ENCODE results near the gene ST3GAL6.

The ST3GAL6 gene

DNA sequence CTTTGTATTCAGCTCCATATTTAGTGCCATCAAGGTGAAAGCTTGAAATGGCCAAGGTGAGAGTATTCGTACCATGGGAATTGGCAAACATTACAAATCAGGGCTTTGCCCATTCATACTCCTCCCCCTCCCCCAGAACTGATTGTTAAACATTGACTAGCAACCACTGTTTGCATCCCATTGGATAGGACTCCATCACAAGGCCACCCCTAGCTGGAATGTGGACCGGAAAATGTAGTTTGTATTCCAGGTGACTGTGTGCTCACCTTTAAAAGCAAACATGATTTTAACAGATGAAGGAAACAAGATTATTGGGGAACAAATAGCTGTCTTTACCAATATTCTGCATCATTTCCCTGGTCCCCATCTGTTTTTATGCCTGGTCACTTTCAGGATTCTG lies 14.1 kb downstream of the ST3GAL6 start:
- no peaks in the 10 kb centered on the region for H3K9me3 ChIP-seq (ENCODE audit: insufficient read depth, low read depth, low read length)
- no peak overlapping the region for H3K4me3 ChIP-seq (ENCODE audit: low read length)
- no peak overlapping the region for H3K9ac ChIP-seq (ENCODE audit: low read depth, low read length)
- no peaks in the 10 kb centered on the region; the same call in 1 of the 2 replicates for H3K36me3 ChIP-seq (ENCODE audit: insufficient read depth, low read length)
- H3K27me3 ChIP-seq (ENCODE audit: insufficient read depth, low read length) = no peaks in the 10 kb centered on the region
- H3K4me1 ChIP-seq (ENCODE audit: insufficient read depth, low read length) = no peaks in the 10 kb centered on the region
- WGBS = 95% methylated on average over 2 of the region's 2 CpGs
- no peak overlapping the region for H3K27ac ChIP-seq (ENCODE audit: low read depth, low read length)

DNA sequence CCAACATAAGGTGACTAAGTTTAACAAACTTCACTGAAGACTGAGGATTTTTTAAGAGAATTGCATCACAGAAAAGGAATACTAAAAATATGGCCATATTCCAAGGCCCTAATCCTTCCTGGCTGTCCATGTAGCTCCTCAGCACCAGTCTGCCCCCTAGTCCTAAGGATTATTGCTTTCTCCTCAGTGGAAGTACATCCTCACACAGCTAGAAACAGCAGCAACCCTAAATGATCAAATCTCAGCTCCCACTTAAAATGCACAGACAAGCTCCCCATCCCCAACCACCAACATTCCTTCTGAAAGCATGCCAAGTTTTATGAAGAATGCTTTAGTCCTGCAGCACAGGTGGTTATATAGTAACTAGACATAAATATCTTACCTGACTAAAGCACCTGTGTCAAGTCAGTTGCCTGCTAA lies 14.7 kb downstream of the ST3GAL6 start:
- H3K9ac ChIP-seq (ENCODE audit: low read depth, low read length) = no peak overlapping the region

DNA sequence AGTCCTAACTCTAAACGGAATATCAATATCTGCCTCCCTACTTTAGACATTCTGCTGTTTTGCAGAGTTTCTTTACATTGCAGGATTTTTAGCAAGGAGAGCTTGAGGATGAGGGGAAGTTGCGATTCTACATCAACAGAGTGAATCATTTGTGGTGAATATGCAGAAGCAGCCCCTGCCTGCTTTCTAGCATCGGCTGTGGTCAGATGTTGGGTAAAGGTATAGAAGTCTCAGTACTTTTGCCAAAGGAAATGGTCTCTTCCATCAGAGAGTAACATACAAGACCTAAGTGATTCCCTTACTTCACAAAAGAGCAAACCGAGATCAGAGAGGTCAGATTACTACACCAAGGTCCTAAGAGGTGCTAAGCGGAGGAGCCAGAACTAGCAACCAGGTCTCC lies 15.2 kb downstream of the ST3GAL6 start:
- H3K36me3 ChIP-seq (ENCODE audit: insufficient read depth, low read length) = no peaks in the 10 kb centered on the region; the same call in 1 of the 2 replicates
- no peaks in the 10 kb centered on the region for H3K4me1 ChIP-seq (ENCODE audit: insufficient read depth, low read length)
- H3K9me3 ChIP-seq (ENCODE audit: insufficient read depth, low read depth, low read length) = no peaks in the 10 kb centered on the region
- 96% methylated on average over 4 of the region's 5 CpGs for WGBS
- no peaks in the 10 kb centered on the region for H3K27me3 ChIP-seq (ENCODE audit: insufficient read depth, low read length)
- no peak overlapping the region for H3K27ac ChIP-seq (ENCODE audit: low read depth, low read length)
- no peak overlapping the region for H3K4me3 ChIP-seq (ENCODE audit: low read length)
- no peak overlapping the region for H3K9ac ChIP-seq (ENCODE audit: low read depth, low read length)

More for the DNA sequence above, 14.7 kb downstream of the ST3GAL6 start:
- H3K4me3 ChIP-seq (ENCODE audit: low read length) = no peak overlapping the region
- H3K27ac ChIP-seq (ENCODE audit: low read depth, low read length) = no peak overlapping the region
- no peaks in the 10 kb centered on the region for H3K9me3 ChIP-seq (ENCODE audit: insufficient read depth, low read depth, low read length)
- no peaks in the 10 kb centered on the region; the same call in 1 of the 2 replicates for H3K36me3 ChIP-seq (ENCODE audit: insufficient read depth, low read length)
- H3K4me1 ChIP-seq (ENCODE audit: insufficient read depth, low read length) = no peaks in the 10 kb centered on the region
- no peaks in the 10 kb centered on the region for H3K27me3 ChIP-seq (ENCODE audit: insufficient read depth, low read length)

DNA sequence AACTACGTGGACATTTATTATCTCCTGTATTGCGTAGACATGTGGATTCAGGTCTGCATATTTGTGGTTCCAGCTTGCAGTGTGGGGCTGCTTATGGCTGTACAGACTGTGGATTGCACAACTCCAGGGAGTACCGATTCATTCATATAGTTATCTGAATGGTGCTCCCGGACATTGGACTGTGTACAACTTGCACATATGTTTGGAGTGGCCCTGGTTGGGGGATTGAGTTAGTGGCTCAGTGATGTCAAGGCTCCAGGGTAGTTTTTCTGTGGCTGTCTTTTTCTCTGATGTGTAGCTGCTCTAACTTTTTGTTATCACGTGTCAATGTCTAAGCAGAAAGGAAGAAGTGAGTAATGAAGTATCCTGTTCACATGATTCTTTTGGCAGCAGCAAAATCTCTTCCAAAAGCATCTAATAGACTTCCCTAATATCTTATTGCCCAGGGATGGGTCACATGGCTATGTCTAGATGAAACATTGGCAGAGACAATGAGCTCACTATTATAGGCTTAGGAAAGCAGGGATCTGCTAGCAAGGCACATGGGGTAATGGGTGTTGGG lies 15.8 kb downstream of the ST3GAL6 start:
- no peaks in the 10 kb centered on the region for H3K9me3 ChIP-seq (ENCODE audit: insufficient read depth, low read depth, low read length)
- no peak overlapping the region for H3K27ac ChIP-seq (ENCODE audit: low read depth, low read length)
- no peak overlapping the region for H3K4me3 ChIP-seq (ENCODE audit: low read length)
- 97% methylated on average over 5 of the region's 5 CpGs for WGBS
- H3K4me1 ChIP-seq (ENCODE audit: insufficient read depth, low read length) = no peaks in the 10 kb centered on the region
- no peaks in the 10 kb centered on the region; the same call in 1 of the 2 replicates for H3K36me3 ChIP-seq (ENCODE audit: insufficient read depth, low read length)
- H3K9ac ChIP-seq (ENCODE audit: low read depth, low read length) = no peak overlapping the region
- H3K27me3 ChIP-seq (ENCODE audit: insufficient read depth, low read length) = no peaks in the 10 kb centered on the region

DNA sequence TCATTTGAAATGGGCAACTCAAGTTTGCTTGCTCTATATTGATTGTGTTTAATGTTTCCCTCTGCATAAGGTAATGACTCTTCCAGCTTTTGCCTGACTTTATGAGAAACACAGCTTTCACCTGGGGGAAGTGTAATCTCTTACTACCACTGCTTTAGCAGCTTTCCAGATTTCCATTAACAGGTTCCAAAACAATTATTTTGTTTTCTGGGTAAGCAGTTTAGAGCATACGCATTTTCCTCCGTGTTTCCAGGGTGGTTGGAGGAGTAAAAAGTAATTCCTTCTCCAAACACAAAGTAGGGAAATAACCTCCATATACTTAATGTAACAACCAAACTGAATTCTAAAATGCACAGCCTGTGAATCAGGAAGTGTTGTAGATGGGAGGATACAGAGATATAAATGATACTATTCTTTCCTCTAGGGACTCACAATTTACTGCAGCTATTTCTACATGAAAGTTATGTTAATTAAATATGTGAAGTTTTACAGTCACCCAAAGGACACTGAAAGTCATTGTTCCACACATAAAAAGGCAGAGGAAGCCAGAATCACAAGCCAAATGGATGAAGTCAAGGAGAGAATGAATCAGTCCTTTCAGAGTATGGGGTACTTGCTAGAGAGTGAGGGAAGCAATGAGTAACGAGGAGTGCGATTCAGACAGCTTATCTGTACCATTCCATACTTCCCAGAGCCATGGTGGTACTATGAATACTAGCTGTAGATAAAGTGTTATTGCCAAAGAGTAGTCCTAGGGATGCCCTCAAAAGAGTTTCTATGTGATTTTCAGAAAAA lies 16.6 kb downstream of the ST3GAL6 start:
- H3K36me3 ChIP-seq (ENCODE audit: insufficient read depth, low read length) = no peaks in the 10 kb centered on the region; the same call in 1 of the 2 replicates
- no peak overlapping the region for H3K9ac ChIP-seq (ENCODE audit: low read depth, low read length)
- H3K9me3 ChIP-seq (ENCODE audit: insufficient read depth, low read depth, low read length) = no peaks in the 10 kb centered on the region
- no peak overlapping the region for H3K27ac ChIP-seq (ENCODE audit: low read depth, low read length)
- no peak overlapping the region for H3K4me3 ChIP-seq (ENCODE audit: low read length)
- WGBS = 82% methylated on average over 2 of the region's 4 CpGs
- no peaks in the 10 kb centered on the region for H3K4me1 ChIP-seq (ENCODE audit: insufficient read depth, low read length)
- no peaks in the 10 kb centered on the region for H3K27me3 ChIP-seq (ENCODE audit: insufficient read depth, low read length)

DNA sequence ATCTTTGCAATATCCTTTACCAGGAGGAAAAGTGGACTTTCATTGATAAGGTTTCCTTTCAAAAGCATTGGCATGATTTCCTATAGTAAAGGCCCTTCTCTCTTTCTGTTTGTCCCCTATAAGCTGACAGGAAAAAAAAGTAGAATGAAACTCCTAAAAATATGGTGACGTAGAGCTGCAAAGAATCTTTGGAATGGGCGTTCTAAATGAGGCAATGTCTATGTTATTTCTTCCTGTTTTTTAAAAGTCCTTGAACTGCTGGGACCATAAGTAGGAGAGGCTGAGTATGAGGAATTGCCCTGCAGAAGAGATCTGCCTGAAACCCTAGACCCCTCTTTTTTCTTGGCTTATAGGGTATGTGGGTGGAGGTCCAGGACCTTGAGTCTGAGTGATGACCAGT lies 17.2 kb downstream of the ST3GAL6 start:
- Histone ChIP-seq H3K9ac (ENCODE audit: low read depth, low read length) (no peak overlapping the region), H3K36me3 (ENCODE audit: insufficient read depth, low read length) (no peaks in the 10 kb centered on the region; the same call in 1 of the 2 replicates), H3K9me3 (ENCODE audit: insufficient read depth, low read depth, low read length) (no peaks in the 10 kb centered on the region), H3K4me3 (ENCODE audit: low read length) (no peak overlapping the region), H3K27me3 (ENCODE audit: insufficient read depth, low read length) (no peaks in the 10 kb centered on the region), H3K27ac (ENCODE audit: low read depth, low read length) (no peak overlapping the region), H3K4me1 (ENCODE audit: insufficient read depth, low read length) (no peaks in the 10 kb centered on the region)
- 96% methylated on average over 2 of the region's 2 CpGs for WGBS

DNA sequence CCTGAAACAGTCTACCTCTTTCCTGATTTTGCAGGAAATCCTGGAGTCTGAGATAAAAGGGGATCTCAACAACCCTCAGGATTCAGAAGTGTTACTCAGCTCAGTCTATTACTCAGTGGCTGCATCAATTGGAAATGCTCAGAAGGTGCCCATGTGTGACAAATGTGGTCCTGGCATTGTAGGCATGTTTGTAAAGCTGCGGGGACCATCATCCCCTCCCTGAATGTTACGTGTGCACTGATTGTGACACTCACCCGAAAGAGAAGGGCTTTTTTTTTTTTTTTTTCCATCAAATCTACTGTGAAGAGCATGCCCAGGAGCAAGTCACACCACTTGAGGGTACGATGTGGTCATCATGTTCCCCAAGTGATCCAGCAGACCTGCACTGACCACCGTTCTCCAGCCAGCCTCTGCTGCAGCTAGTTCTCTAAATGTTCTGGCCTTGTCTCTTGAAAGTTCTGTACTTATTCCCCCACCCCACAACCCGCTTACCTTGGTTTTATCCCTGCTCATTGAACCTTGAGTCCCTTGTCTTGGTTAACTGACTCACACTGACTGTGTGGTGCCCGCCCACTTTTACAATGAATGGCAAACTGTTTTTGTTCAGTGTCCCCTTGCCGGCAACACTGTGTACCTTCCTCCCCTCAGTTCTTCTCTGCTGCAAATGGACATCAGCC lies 19.8 kb downstream of the ST3GAL6 start:
- H3K36me3 ChIP-seq (ENCODE audit: insufficient read depth, low read length) = no peaks in the 10 kb centered on the region
- no peaks in the 10 kb centered on the region for H3K4me1 ChIP-seq (ENCODE audit: insufficient read depth, low read length)
- H3K9ac ChIP-seq (ENCODE audit: low read depth, low read length) = no peak overlapping the region
- no peaks in the 10 kb centered on the region for H3K9me3 ChIP-seq (ENCODE audit: insufficient read depth, low read depth, low read length)
- H3K27me3 ChIP-seq (ENCODE audit: insufficient read depth, low read length) = no peaks in the 10 kb centered on the region
- no peak overlapping the region for H3K4me3 ChIP-seq (ENCODE audit: low read length)
- no peak overlapping the region for H3K27ac ChIP-seq (ENCODE audit: low read depth, low read length)
- WGBS = 92% methylated on average over 8 of the region's 8 CpGs

DNA sequence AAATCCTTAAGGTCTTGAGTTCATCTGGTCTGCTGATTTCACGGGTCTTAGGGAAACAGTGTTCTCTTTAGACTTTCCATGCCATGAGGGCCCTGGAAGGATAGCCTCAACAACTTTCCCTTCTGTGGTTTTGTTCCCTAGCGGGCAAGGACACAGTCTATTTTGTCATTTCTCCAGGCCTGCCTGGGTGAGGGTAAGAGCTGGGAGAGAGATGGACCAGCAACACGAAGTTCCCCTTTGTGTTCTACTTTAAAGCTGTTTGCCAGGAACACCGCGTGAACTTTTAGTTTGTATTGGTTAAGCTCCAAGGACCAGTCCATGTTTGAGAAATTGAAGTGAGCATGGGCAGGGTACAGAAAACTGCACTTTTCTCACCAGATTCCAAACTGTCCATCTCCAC lies 20.9 kb downstream of the ST3GAL6 start:
- H3K4me1 ChIP-seq (ENCODE audit: insufficient read depth, low read length) = no peaks in the 10 kb centered on the region
- no peaks in the 10 kb centered on the region for H3K36me3 ChIP-seq (ENCODE audit: insufficient read depth, low read length)
- no peak overlapping the region for H3K27ac ChIP-seq (ENCODE audit: low read depth, low read length)
- no peak overlapping the region for H3K4me3 ChIP-seq (ENCODE audit: low read length)
- no peaks in the 10 kb centered on the region for H3K27me3 ChIP-seq (ENCODE audit: insufficient read depth, low read length)
- H3K9ac ChIP-seq (ENCODE audit: low read depth, low read length) = no peak overlapping the region
- H3K9me3 ChIP-seq (ENCODE audit: insufficient read depth, low read depth, low read length) = no peaks in the 10 kb centered on the region
- WGBS = 96% methylated on average over 5 of the region's 5 CpGs

DNA sequence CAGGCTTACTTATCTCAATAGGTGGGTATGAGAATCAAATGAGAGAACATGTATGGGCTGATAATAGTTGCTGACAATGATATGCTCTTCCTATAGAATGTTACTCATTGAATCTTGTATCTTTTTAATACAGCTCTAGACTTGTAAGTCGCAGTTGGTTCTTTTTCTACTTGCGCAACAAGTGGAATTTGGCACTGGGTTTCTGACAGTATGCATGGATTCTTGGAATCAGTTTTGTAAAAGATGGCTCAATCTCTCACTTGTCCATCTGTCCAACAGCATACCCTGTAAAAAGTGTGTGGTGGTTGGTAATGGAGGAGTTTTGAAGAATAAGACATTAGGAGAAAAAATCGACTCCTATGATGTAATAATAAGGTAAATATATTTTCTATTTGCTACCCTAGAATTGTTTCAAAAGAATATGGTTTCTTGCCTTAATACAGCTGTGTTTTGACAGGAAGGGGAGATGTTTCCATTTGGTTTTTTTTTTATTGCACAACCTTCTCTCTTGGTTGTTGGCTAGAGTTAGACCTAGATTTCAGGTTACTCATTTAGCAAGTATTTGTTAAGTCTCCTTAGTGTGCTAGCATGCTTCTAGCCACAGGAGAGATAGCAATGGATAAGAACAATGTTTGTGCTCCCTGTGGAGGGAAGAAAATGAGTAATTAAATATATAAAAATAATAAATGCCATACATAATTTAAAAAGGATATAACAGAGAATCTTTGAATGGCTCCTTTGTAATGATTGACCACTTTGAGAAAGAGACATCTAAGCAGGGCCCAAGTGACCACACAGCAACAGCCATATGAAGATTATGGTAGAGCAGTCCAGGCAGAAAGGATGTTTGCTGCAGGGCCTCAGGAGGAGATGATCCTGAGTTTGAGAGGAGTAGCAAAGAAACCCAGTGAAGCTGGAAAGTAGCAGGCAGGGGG lies 21.8 kb downstream of the ST3GAL6 start:
- Histone ChIP-seq H3K27ac (ENCODE audit: low read depth, low read length) (no peak overlapping the region), H3K4me3 (ENCODE audit: low read length) (no peak overlapping the region), H3K36me3 (ENCODE audit: insufficient read depth, low read length) (no peaks in the 10 kb centered on the region), H3K9ac (ENCODE audit: low read depth, low read length) (no peak overlapping the region), H3K9me3 (ENCODE audit: insufficient read depth, low read depth, low read length) (no peaks in the 10 kb centered on the region), H3K4me1 (ENCODE audit: insufficient read depth, low read length) (no peaks in the 10 kb centered on the region), H3K27me3 (ENCODE audit: insufficient read depth, low read length) (no peaks in the 10 kb centered on the region)
- 90% methylated on average over 3 of the region's 3 CpGs for WGBS

DNA sequence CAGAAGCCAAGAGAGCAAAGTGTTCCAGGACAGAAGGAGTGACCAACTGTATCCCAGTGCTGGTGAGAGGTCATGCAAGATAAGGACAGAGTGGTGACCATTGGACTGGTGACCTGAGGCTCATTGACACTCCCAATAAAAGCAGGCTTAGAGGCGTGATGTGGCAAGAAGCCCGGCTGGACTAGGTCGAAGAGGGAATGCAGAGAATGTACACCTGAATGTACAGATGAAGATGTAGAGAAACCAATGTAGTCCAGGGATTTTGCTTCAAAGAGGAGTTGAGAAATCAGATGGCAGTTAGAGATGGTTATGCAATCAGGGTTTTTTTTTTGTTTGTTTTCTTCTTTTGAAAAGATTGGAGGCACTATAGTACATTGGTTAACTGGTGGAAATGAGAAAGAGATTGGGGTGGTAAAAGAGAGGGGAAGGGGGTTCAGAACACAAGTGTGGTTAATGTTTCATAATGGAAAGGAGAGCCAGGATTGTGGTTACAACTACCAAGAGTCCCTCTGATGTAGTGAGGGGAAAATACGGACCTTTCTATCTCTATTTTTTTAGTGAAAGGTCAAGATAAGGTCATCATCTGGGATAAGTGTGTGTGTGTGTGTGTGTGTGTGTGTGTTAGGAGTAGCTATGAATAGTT lies 23.3 kb downstream of the ST3GAL6 start:
- Histone ChIP-seq H3K27ac (ENCODE audit: low read depth, low read length) (no peak overlapping the region), H3K27me3 (ENCODE audit: insufficient read depth, low read length) (no peaks in the 10 kb centered on the region), H3K9ac (ENCODE audit: low read depth, low read length) (no peak overlapping the region), H3K4me1 (ENCODE audit: insufficient read depth, low read length) (no peaks in the 10 kb centered on the region), H3K4me3 (ENCODE audit: low read length) (no peak overlapping the region), H3K36me3 (ENCODE audit: insufficient read depth, low read length) (no peaks in the 10 kb centered on the region), H3K9me3 (ENCODE audit: insufficient read depth, low read depth, low read length) (no peaks in the 10 kb centered on the region)
- 95% methylated on average over 4 of the region's 4 CpGs for whole genome bisulfite sequencing
